Pancreas (tissue), 10 donors: ENCODE data around the gene HLA-DQB2. TPM values are rescaled to one million over a fixed set of nuclear protein-coding genes. Genes with fewer than 3 reads are reported as not detected.

Experiments
- ATAC-seq, 4 donors: fragments of 200-7000 bp; cut with Tn5 transposase; one replicate each; pipeline versions ENCODE4 v1.8.0 to v1.9.1; 2020; ENCODE audit warnings: mild to moderate bottlenecking in 4 of 4, moderate library complexity in 4 of 4
- DNase-seq, 6 donors: peaks; one replicate each; pipeline ENCODE4 v3.0.0-alpha.2; 2020
- FAIRE-seq: peaks from 2 replicates; lab custom pipeline; 2012; peaks lifted over from hg19 to GRCh38; lab: Jason Lieb, UNC
- H3K27ac ChIP-seq, 4 donors: fragments of 200-600 bp; sonication (generic); 1 replicate in 3 of 4; 2 replicates in 1 of 4; pipeline versions ENCODE4 v1.5.0 to v1.8.0; 2020
- H3K27me3 ChIP-seq, 4 donors: fragments of 200-600 bp; one replicate each; pipeline ENCODE4 v1.8.0; 2021
- H3K36me3 ChIP-seq, 3 donors: fragments of 200-600 bp; sonication (generic) in 1 of 3; one replicate each; pipeline versions ENCODE4 v1.5.0 to v1.8.0; 2020 to 2021
- H3K4me1 ChIP-seq, 3 donors: fragments of 200-600 bp; one replicate each; pipeline ENCODE4 v1.8.0; 2021
- H3K4me3 ChIP-seq, 4 donors: fragments of 200-600 bp; sonication (generic) in 2 of 4; one replicate each; pipeline versions ENCODE4 v1.5.0 to v1.8.0; 2020 to 2021
- H3K9me3 ChIP-seq, 4 donors: fragments of 200-600 bp; one replicate each; pipeline ENCODE4 v1.8.0; 2021
- intact Hi-C, 3 donors: fragments of 100-400 bp; cut with DNase I; formaldehyde crosslinking; loops; one replicate each; pipeline versions ENCODE4 v1.11.1 to v1.14.2; 2022
- microRNA-seq, 2 donors: library from miRNA; unstranded; fragments of <30 nt; microRNA quantifications; one replicate each; pipeline versions ENCODE4 to v1.1.0, GENCODE V29; 2019 to 2020
- polyA plus RNA-seq, 2 donors: library from polyadenylated mRNA; stranded (reverse); fragments of 200-250 nt; gene quantifications; one replicate each; pipeline ENCODE4 v1.2.3, GENCODE V29; 2013
- total RNA-seq, 6 donors: library from RNA; stranded (reverse); fragmentation: NEBNext Ultra II Directional in 4 of 6; extraction: Animal tissue kit (Norgen Biotek cat#: 25700) in 4 of 6; gene quantifications; one replicate each; pipeline versions ENCODE4 v1.2.1 to v1.2.4, GENCODE V29; 2021 to 2023
- TF ChIP-seq, protein P1 (sequence below), 4 donors: fragments of 200-600 bp; sonication (generic) in 3 of 4; IDR thresholded peaks; one replicate each; pipeline versions ENCODE4 v1.5.0 to v1.8.0; 2021; ENCODE audit warnings: antibody characterized with exemption in 4 of 4
- donor health status: healthy with polysubstance abuse.
- donor health status: DM: no; HTN: no; CAD: no; lungs with moderate emphysema.
- donor health status: DM: no; HTN: no; CAD: no.
- donor health status: control.
- donor health status: control.
- donor health status: Bipolar disorder and iron deficiency.
- donor health status: DM: yes; HTN: yes; CAD: no.
- donor health status: DM: no; HTN: no; CAD: no.
- donor health status: DM: no; HTN: no; CAD: no.
- donor health status: DM: yes; HTN: yes; CAD: no.

Gene HLA-DQB2
- total and polyA plus RNA-seq, 8 donors, result 0.35 to 3.8 (median 0.47) TPM; not detected in 3

DNA sequence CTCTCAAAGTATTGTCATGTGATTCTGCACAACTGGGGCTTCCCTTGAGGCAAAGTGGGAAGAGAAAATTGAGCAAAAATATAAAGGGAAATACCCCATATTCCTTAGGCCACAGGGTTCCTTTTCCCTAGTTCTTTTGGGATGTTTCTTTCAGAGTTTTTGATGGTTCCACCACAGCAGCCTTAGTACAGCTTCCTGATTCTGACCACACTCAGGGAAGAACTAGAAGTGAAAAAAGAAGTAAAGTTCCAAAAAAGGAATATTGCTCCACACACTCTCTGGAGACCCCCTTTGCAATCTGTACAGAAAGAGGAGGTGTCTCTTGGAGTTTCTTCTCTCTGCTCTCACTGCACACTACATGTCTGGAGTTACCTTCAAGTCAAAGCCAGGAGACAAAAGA is 50.1 kb downstream of the HLA-DQB2 start:
- Histone ChIP-seq H3K36me3 (no peaks in the 10 kb centered on the region), H3K4me1 (no peaks in the 10 kb centered on the region), H3K4me3 (no peak overlapping the region), H3K27ac (no peak overlapping the region), H3K9me3 (no peaks in the 10 kb centered on the region), H3K27me3 (no peaks in the 10 kb centered on the region)
- DNase-seq, result no peak
- intact Hi-C loops, result no loop called here
- ATAC-seq, result no peak
- FAIRE-seq, result no peak
- TF ChIP-seq, protein P1, sequence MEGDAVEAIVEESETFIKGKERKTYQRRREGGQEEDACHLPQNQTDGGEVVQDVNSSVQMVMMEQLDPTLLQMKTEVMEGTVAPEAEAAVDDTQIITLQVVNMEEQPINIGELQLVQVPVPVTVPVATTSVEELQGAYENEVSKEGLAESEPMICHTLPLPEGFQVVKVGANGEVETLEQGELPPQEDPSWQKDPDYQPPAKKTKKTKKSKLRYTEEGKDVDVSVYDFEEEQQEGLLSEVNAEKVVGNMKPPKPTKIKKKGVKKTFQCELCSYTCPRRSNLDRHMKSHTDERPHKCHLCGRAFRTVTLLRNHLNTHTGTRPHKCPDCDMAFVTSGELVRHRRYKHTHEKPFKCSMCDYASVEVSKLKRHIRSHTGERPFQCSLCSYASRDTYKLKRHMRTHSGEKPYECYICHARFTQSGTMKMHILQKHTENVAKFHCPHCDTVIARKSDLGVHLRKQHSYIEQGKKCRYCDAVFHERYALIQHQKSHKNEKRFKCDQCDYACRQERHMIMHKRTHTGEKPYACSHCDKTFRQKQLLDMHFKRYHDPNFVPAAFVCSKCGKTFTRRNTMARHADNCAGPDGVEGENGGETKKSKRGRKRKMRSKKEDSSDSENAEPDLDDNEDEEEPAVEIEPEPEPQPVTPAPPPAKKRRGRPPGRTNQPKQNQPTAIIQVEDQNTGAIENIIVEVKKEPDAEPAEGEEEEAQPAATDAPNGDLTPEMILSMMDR (IDR thresholded peaks at IDR 0.05), result no peak

DNA sequence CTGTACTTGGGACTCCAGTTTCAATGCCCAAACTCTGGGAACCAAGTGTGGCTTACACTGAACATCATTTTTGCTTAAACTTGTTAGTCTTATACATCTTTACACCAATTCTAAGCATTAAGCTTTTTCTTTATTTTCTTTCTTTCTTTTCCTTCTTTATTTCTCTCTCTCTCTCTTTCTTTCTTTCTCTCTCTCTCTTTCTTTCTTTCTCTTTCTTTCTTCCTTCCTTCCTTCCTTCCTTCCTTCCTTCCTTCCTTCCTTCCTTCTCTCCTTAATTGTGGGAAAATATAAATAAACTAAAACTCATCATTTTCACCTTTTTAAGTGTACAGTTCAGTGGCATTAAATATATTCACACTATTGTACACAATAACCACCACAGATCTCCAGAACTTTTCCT is 53.7 kb downstream of the HLA-DQB2 start:
- DNase-seq, result no peak
- FAIRE-seq, result no peak
- no peaks in the 10 kb centered on the region for H3K36me3 ChIP-seq
- no peak overlapping the region for H3K27ac ChIP-seq
- intact Hi-C loops, result loop anchor here in 1 of 3 donors (10.0 kb wide), 1 partner anchor 285 kb away; no protein-coding TSS in a partner anchor
- TF ChIP-seq, protein P1 (IDR thresholded peaks at IDR 0.05), result no peak
- no peaks in the 10 kb centered on the region for H3K27me3 ChIP-seq
- no peaks in the 10 kb centered on the region for H3K9me3 ChIP-seq
- no peak overlapping the region for H3K4me3 ChIP-seq
- no peaks in the 10 kb centered on the region for H3K4me1 ChIP-seq
- no peak for ATAC-seq

Small RNAs within 50 kb of the gene (microRNA-seq; reads per million reads assigned to microRNA genes)
- 0 reads per million in 2 donors for gene MIR3135B

Other genes with a start within 250 kb of the HLA-DQB2 start
- gene HLA-DRB5, start 233.2 kb downstream of the HLA-DQB2 start, total RNA-seq, result 10 to 100 TPM in 2 of 6 donors, 1 to 10 TPM in 3, under 1 TPM in 1; 0.38 to 42.9 (median 8.2) TPM
- not detected for gene HLA-DRB5, start 233.2 kb downstream of the HLA-DQB2 start, polyA plus RNA-seq
- 100 to 1,000 TPM in 1 of 6 donors, 10 to 100 TPM in 4, 1 to 10 TPM in 1; 9.3 to 165 (median 23.5) TPM for gene HLA-DRB1, start 173.7 kb downstream of the HLA-DQB2 start, total RNA-seq
- gene HLA-DRB1, start 173.7 kb downstream of the HLA-DQB2 start, polyA plus RNA-seq, result 10 to 100 TPM in 1 of 2 donors, 1 to 10 TPM in 1; 9.8 to 20.2 TPM
- gene HLA-DQA1, start 126.1 kb downstream of the HLA-DQB2 start, total RNA-seq, result 10 to 100 TPM in 2 of 6 donors, 1 to 10 TPM in 4; 1.1 to 66.1 (median 5.0) TPM
- gene HLA-DQA1, start 126.1 kb downstream of the HLA-DQB2 start, polyA plus RNA-seq, result 1 to 10 TPM; 1.2 to 4.5 TPM
- gene HLA-DQB1, start 96.9 kb downstream of the HLA-DQB2 start, total RNA-seq, result 10 to 100 TPM in 1 of 6 donors, 1 to 10 TPM in 4, under 1 TPM in 1; 0.63 to 17.6 (median 3.3) TPM
- 10 to 100 TPM; 22.8 to 24.7 TPM for gene HLA-DQB1, start 96.9 kb downstream of the HLA-DQB2 start, polyA plus RNA-seq
- 1 to 10 TPM in 2 of 6 donors, under 1 TPM in 2, not detected in 2; 0.09 to 6.0 (median 2.3) TPM for gene HLA-DQA2, start 22.1 kb downstream of the HLA-DQB2 start, total RNA-seq
- gene HLA-DQA2, start 22.1 kb downstream of the HLA-DQB2 start, polyA plus RNA-seq, result under 1 TPM in 1 of 2 donors, not detected in 1; 0.14 TPM
- gene HLA-DOB, start 53.5 kb upstream of the HLA-DQB2 start, total RNA-seq, result under 1 TPM in 2 of 6 donors, not detected in 4; 0.21 to 0.87 TPM
- under 1 TPM; 0.38 to 0.53 TPM for gene HLA-DOB, start 53.5 kb upstream of the HLA-DQB2 start, polyA plus RNA-seq
- gene TAP2, start 75.2 kb upstream of the HLA-DQB2 start, total RNA-seq, result 10 to 100 TPM in 4 of 6 donors, 1 to 10 TPM in 2; 5.0 to 23.1 (median 12.2) TPM
- gene TAP2, start 75.2 kb upstream of the HLA-DQB2 start, polyA plus RNA-seq, result 10 to 100 TPM in 1 of 2 donors, 1 to 10 TPM in 1; 8.8 to 16.9 TPM
- 10 to 100 TPM in 5 of 6 donors, 1 to 10 TPM in 1; 7.4 to 40.2 (median 11.8) TPM for gene PSMB8, start 80.5 kb upstream of the HLA-DQB2 start, total RNA-seq
- gene PSMB8, start 80.5 kb upstream of the HLA-DQB2 start, polyA plus RNA-seq, result 10 to 100 TPM; 27.9 to 35.2 TPM
- 10 to 100 TPM in 5 of 6 donors, 1 to 10 TPM in 1; 7.8 to 32.1 (median 11.6) TPM for gene TAP1, start 90.2 kb upstream of the HLA-DQB2 start, total RNA-seq
- 10 to 100 TPM; 18.8 to 28.5 TPM for gene TAP1, start 90.2 kb upstream of the HLA-DQB2 start, polyA plus RNA-seq
- gene PSMB9, start 90.7 kb upstream of the HLA-DQB2 start, total RNA-seq, result 10 to 100 TPM in 2 of 6 donors, 1 to 10 TPM in 4; 5.1 to 18.1 (median 5.8) TPM
- 10 to 100 TPM in 1 of 2 donors, 1 to 10 TPM in 1; 8.3 to 13.7 TPM for gene PSMB9, start 90.7 kb upstream of the HLA-DQB2 start, polyA plus RNA-seq
- gene HLA-DMB, start 177.5 kb upstream of the HLA-DQB2 start, total RNA-seq, result 10 to 100 TPM in 2 of 6 donors, 1 to 10 TPM in 4; 1.9 to 42.6 (median 4.3) TPM
- 1 to 10 TPM; 2.7 to 6.2 TPM for gene HLA-DMB, start 177.5 kb upstream of the HLA-DQB2 start, polyA plus RNA-seq
- gene HLA-DMA, start 189.6 kb upstream of the HLA-DQB2 start, total RNA-seq, result 10 to 100 TPM in 4 of 6 donors, 1 to 10 TPM in 2; 6.8 to 72.9 (median 17.0) TPM
- 10 to 100 TPM; 25.0 to 34.0 TPM for gene HLA-DMA, start 189.6 kb upstream of the HLA-DQB2 start, polyA plus RNA-seq
- 10 to 100 TPM; 50.5 to 98.4 (median 80.2) TPM for gene BRD2, start 205.1 kb upstream of the HLA-DQB2 start, total RNA-seq
- gene BRD2, start 205.1 kb upstream of the HLA-DQB2 start, polyA plus RNA-seq, result 100 to 1,000 TPM in 1 of 2 donors, 10 to 100 TPM in 1; 94.3 to 128 TPM
- 10 to 100 TPM in 1 of 6 donors, 1 to 10 TPM in 3, under 1 TPM in 2; 0.60 to 16.5 (median 2.2) TPM for gene HLA-DOA, start 246.1 kb upstream of the HLA-DQB2 start, total RNA-seq
- under 1 TPM; 0.38 to 0.46 TPM for gene HLA-DOA, start 246.1 kb upstream of the HLA-DQB2 start, polyA plus RNA-seq